SU-DHL-6 (cell line): ENCODE data around the gene PUS1.

ENCODE experiments used
- H2AFZ ChIP-seq: fragments of 200-600 bp; sonication (generic); 2 replicates; pipeline ENCODE4 v1.6.1; 2014; ENCODE audit warnings: low read depth, mild to moderate bottlenecking, moderate library complexity, mixed read lengths, antibody characterized with exemption, low read length; ENCODE audit not compliant: severe bottlenecking
- H3F3A ChIP-seq: fragments of 200-600 bp; shearing (Covaris generic); 2 replicates; pipeline ENCODE4 v1.6.0; 2016; ENCODE audit warnings: antibody characterized with exemption, mild to moderate bottlenecking; ENCODE audit not compliant: insufficient read depth
- H3K27ac ChIP-seq: fragments of 200-600 bp; sonication (generic); 2 replicates; pipeline ENCODE4 v1.5.1; 2016; ENCODE audit warnings: low read depth, mild to moderate bottlenecking, low read length, moderate library complexity, mixed read lengths
- H3K27me3 ChIP-seq: fragments of 200-600 bp; sonication (generic), shearing (Covaris generic); 2 replicates; pipeline ENCODE4 v1.6.0; 2014; ENCODE audit warnings: mild to moderate bottlenecking, low read length
- H3K36me3 ChIP-seq: fragments of 200-600 bp; sonication (generic); 2 replicates; pipeline ENCODE4 v1.6.1; 2014; ENCODE audit warnings: mild to moderate bottlenecking, low read length, mixed read lengths
- H3K4me2 ChIP-seq: fragments of 300-600, 200-600 bp; shearing (Covaris generic), sonication (generic); 2 replicates; pipeline ENCODE4 v1.6.0; 2014; ENCODE audit warnings: low read length, low read depth, mild to moderate bottlenecking; ENCODE audit not compliant: poor library complexity, severe bottlenecking
- H3K4me3 ChIP-seq: fragments of 200-600 bp; sonication (generic); 2 replicates; pipeline ENCODE4 v1.5.1; 2014; ENCODE audit warnings: antibody characterized with exemption, low read length, mild to moderate bottlenecking, mixed read lengths; ENCODE audit not compliant: insufficient read depth, poor library complexity, severe bottlenecking
- H3K79me2 ChIP-seq: fragments of 200-600 bp; sonication (generic); 2 replicates; pipeline ENCODE4 v1.6.1; 2014; ENCODE audit warnings: mild to moderate bottlenecking, low read length, moderate library complexity; ENCODE audit not compliant: insufficient read depth
- H3K9ac ChIP-seq: fragments of 200-600 bp; sonication (generic); 2 replicates; pipeline ENCODE4 v1.7.0; 2014; ENCODE audit warnings: mild to moderate bottlenecking, low read length
- H3K9me2 ChIP-seq: fragments of 200-600 bp; sonication (generic); replicated peaks from 2 replicates; pipeline ENCODE4 v1.6.1; 2014; ENCODE audit warnings: low read length; ENCODE audit not compliant: insufficient read depth
- H3K9me3 ChIP-seq: fragments of 200-600 bp; sonication (generic); 2 replicates; pipeline ENCODE4 v1.6.1; 2014; ENCODE audit warnings: low read length, mixed read lengths; ENCODE audit not compliant: insufficient read depth
- H4K20me1 ChIP-seq: fragments of 200-600 bp; sonication (generic); 2 replicates; pipeline ENCODE4 v1.6.1; 2014; ENCODE audit warnings: low read depth, mild to moderate bottlenecking, antibody characterized with exemption, low read length, moderate library complexity, mixed read lengths
- EZH2phosphoT487 ChIP-seq: fragments of 200-600 bp; sonication (generic), shearing (Covaris generic); conservative IDR thresholded peaks from 2 replicates; pipeline ENCODE4 v1.6.1; 2018; ENCODE audit warnings: mild to moderate bottlenecking, antibody characterized with exemption, low read length, moderate library complexity, mixed read lengths
- TF ChIP-seq, protein P1 (sequence below): fragments of 200-600 bp; sonication (generic); IDR thresholded peaks from one replicate; pipeline ENCODE4 v1.5.1; 2017; ENCODE audit warnings: antibody characterized with exemption, mild to moderate bottlenecking, low read length, moderate library complexity; ENCODE audit not compliant: insufficient read depth, poor library complexity, severe bottlenecking

The PUS1 gene

DNA sequence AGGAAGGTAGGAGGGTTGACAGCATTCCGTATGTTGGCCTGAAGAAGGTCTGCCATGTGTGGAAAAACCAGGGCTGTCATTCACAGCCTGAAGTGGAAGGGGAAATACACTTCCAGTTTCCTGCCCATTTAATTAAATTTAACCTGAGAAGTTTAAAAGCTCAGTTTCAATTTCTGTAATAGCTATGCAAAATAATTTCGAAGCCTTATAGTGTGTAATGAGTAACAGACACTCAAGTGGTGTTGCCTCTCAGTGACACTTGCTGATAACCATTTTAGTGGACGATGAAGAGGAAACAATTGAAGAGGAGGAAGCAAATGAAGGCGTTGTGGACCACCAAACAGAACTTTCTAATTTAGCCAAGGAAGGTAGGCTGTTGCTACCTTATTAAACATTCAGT is 65.5 kb downstream of the PUS1 start:
- Histone ChIP-seq H4K20me1 (no peaks in the 10 kb centered on the region), H3K9me2 (no peaks in the 10 kb centered on the region), H3K27ac (no peak overlapping the region), H3K27me3 (no peaks in the 10 kb centered on the region), H3K36me3 (peaks cover 8% of the 10 kb centered on the region; the same call in 1 of the 2 replicates), H3F3A (no peaks in the 10 kb centered on the region), H3K9ac (no peak overlapping the region), H3K79me2 (no peaks in the 10 kb centered on the region), H2AFZ (no peak overlapping the region), H3K9me3 (no peaks in the 10 kb centered on the region), H3K4me3 (no peak overlapping the region), H3K4me2 (no peak overlapping the region)
- no peak for TF ChIP-seq EZH2phosphoT487
- TF ChIP-seq, protein P1, sequence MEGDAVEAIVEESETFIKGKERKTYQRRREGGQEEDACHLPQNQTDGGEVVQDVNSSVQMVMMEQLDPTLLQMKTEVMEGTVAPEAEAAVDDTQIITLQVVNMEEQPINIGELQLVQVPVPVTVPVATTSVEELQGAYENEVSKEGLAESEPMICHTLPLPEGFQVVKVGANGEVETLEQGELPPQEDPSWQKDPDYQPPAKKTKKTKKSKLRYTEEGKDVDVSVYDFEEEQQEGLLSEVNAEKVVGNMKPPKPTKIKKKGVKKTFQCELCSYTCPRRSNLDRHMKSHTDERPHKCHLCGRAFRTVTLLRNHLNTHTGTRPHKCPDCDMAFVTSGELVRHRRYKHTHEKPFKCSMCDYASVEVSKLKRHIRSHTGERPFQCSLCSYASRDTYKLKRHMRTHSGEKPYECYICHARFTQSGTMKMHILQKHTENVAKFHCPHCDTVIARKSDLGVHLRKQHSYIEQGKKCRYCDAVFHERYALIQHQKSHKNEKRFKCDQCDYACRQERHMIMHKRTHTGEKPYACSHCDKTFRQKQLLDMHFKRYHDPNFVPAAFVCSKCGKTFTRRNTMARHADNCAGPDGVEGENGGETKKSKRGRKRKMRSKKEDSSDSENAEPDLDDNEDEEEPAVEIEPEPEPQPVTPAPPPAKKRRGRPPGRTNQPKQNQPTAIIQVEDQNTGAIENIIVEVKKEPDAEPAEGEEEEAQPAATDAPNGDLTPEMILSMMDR: no peak
